SU-DHL-6 (cell line): ENCODE measurements around the gene SDK2.

Experiments
- H2AFZ ChIP-seq: fragments of 200-600 bp; sonication (generic); 2 replicates; pipeline ENCODE4 v1.6.1; 2014; ENCODE audit warnings: low read depth, mild to moderate bottlenecking, moderate library complexity, mixed read lengths, antibody characterized with exemption, low read length; ENCODE audit not compliant: severe bottlenecking
- H3F3A ChIP-seq: fragments of 200-600 bp; shearing (Covaris generic); 2 replicates; pipeline ENCODE4 v1.6.0; 2016; ENCODE audit warnings: antibody characterized with exemption, mild to moderate bottlenecking; ENCODE audit not compliant: insufficient read depth
- H3K27ac ChIP-seq: fragments of 200-600 bp; sonication (generic); 2 replicates; pipeline ENCODE4 v1.5.1; 2016; ENCODE audit warnings: low read depth, mild to moderate bottlenecking, low read length, moderate library complexity, mixed read lengths
- H3K27me3 ChIP-seq: fragments of 200-600 bp; sonication (generic), shearing (Covaris generic); 2 replicates; pipeline ENCODE4 v1.6.0; 2014; ENCODE audit warnings: mild to moderate bottlenecking, low read length
- H3K36me3 ChIP-seq: fragments of 200-600 bp; sonication (generic); 2 replicates; pipeline ENCODE4 v1.6.1; 2014; ENCODE audit warnings: mild to moderate bottlenecking, low read length, mixed read lengths
- H3K4me2 ChIP-seq: fragments of 300-600, 200-600 bp; shearing (Covaris generic), sonication (generic); 2 replicates; pipeline ENCODE4 v1.6.0; 2014; ENCODE audit warnings: low read length, low read depth, mild to moderate bottlenecking; ENCODE audit not compliant: poor library complexity, severe bottlenecking
- H3K4me3 ChIP-seq: fragments of 200-600 bp; sonication (generic); 2 replicates; pipeline ENCODE4 v1.5.1; 2014; ENCODE audit warnings: antibody characterized with exemption, low read length, mild to moderate bottlenecking, mixed read lengths; ENCODE audit not compliant: insufficient read depth, poor library complexity, severe bottlenecking
- H3K79me2 ChIP-seq: fragments of 200-600 bp; sonication (generic); 2 replicates; pipeline ENCODE4 v1.6.1; 2014; ENCODE audit warnings: mild to moderate bottlenecking, low read length, moderate library complexity; ENCODE audit not compliant: insufficient read depth
- H3K9ac ChIP-seq: fragments of 200-600 bp; sonication (generic); 2 replicates; pipeline ENCODE4 v1.7.0; 2014; ENCODE audit warnings: mild to moderate bottlenecking, low read length
- H3K9me2 ChIP-seq: fragments of 200-600 bp; sonication (generic); replicated peaks from 2 replicates; pipeline ENCODE4 v1.6.1; 2014; ENCODE audit warnings: low read length; ENCODE audit not compliant: insufficient read depth
- H3K9me3 ChIP-seq: fragments of 200-600 bp; sonication (generic); 2 replicates; pipeline ENCODE4 v1.6.1; 2014; ENCODE audit warnings: low read length, mixed read lengths; ENCODE audit not compliant: insufficient read depth
- H4K20me1 ChIP-seq: fragments of 200-600 bp; sonication (generic); 2 replicates; pipeline ENCODE4 v1.6.1; 2014; ENCODE audit warnings: low read depth, mild to moderate bottlenecking, antibody characterized with exemption, low read length, moderate library complexity, mixed read lengths
- EZH2phosphoT487 ChIP-seq: fragments of 200-600 bp; sonication (generic), shearing (Covaris generic); conservative IDR thresholded peaks from 2 replicates; pipeline ENCODE4 v1.6.1; 2018; ENCODE audit warnings: mild to moderate bottlenecking, antibody characterized with exemption, low read length, moderate library complexity, mixed read lengths
- TF ChIP-seq, protein P1 (sequence below): fragments of 200-600 bp; sonication (generic); IDR thresholded peaks from one replicate; pipeline ENCODE4 v1.5.1; 2017; ENCODE audit warnings: antibody characterized with exemption, mild to moderate bottlenecking, low read length, moderate library complexity; ENCODE audit not compliant: insufficient read depth, poor library complexity, severe bottlenecking

The SDK2 gene

DNA sequence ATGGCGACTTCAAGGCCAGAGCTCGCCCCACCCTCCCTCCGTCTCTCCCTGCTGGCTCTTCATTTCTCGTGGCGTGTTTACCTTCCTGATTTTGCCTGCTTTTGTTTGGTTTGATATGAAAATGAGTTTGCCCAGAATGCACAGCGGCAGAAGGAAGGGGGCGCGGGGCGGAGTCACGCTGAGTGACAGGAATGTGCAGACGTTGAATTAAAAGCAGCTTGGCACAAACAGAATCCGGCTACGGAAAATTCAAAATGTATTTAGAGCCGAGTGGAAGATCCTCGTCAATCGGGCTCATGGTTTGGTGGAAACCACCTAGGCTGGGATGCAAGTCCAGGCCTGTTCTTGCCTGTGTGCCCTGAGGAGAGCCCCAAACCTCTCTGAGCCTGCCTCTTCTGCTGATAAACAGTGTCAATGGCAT is 102.7 kb downstream of the SDK2 start:
- Histone ChIP-seq H3F3A (no peaks in the 10 kb centered on the region), H3K9me3 (no peaks in the 10 kb centered on the region), H3K79me2 (no peaks in the 10 kb centered on the region), H3K27ac (no peak overlapping the region), H3K4me2 (no peak overlapping the region), H3K36me3 (no peaks in the 10 kb centered on the region), H3K27me3 (no peaks in the 10 kb centered on the region), H3K4me3 (no peak overlapping the region), H2AFZ (no peak overlapping the region), H3K9me2 (no peaks in the 10 kb centered on the region), H3K9ac (no peak overlapping the region), H4K20me1 (no peaks in the 10 kb centered on the region)
- TF ChIP-seq, protein P1, sequence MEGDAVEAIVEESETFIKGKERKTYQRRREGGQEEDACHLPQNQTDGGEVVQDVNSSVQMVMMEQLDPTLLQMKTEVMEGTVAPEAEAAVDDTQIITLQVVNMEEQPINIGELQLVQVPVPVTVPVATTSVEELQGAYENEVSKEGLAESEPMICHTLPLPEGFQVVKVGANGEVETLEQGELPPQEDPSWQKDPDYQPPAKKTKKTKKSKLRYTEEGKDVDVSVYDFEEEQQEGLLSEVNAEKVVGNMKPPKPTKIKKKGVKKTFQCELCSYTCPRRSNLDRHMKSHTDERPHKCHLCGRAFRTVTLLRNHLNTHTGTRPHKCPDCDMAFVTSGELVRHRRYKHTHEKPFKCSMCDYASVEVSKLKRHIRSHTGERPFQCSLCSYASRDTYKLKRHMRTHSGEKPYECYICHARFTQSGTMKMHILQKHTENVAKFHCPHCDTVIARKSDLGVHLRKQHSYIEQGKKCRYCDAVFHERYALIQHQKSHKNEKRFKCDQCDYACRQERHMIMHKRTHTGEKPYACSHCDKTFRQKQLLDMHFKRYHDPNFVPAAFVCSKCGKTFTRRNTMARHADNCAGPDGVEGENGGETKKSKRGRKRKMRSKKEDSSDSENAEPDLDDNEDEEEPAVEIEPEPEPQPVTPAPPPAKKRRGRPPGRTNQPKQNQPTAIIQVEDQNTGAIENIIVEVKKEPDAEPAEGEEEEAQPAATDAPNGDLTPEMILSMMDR, result no peak
- TF ChIP-seq EZH2phosphoT487, result no peak

GRCh38 chr17:73541111-73541510 is 103.1 kb downstream of the SDK2 start:
- no peaks in the 10 kb centered on the region for H3K36me3 ChIP-seq
- H3K4me2 ChIP-seq, result no peak overlapping the region
- H3F3A ChIP-seq, result no peaks in the 10 kb centered on the region
- H2AFZ ChIP-seq, result no peak overlapping the region
- H3K9me2 ChIP-seq, result no peaks in the 10 kb centered on the region
- H3K9ac ChIP-seq, result no peak overlapping the region
- no peak overlapping the region for H3K4me3 ChIP-seq
- no peaks in the 10 kb centered on the region for H3K79me2 ChIP-seq
- TF ChIP-seq EZH2phosphoT487, result no peak
- TF ChIP-seq, protein P1, result no peak
- no peaks in the 10 kb centered on the region for H3K9me3 ChIP-seq
- H3K27ac ChIP-seq, result no peak overlapping the region
- H4K20me1 ChIP-seq, result no peaks in the 10 kb centered on the region
- H3K27me3 ChIP-seq, result no peaks in the 10 kb centered on the region

- TF ChIP-seq EZH2phosphoT487, result no peak
- TF ChIP-seq, protein P1, result no peak
- H3F3A ChIP-seq, result no peaks in the 10 kb centered on the region
- H4K20me1 ChIP-seq, result no peaks in the 10 kb centered on the region
- H3K36me3 ChIP-seq, result no peaks in the 10 kb centered on the region
- H3K9me2 ChIP-seq, result no peaks in the 10 kb centered on the region
- no peaks in the 10 kb centered on the region for H3K9me3 ChIP-seq
- no peak overlapping the region for H3K4me3 ChIP-seq
- no peaks in the 10 kb centered on the region for H3K27me3 ChIP-seq
- H3K4me2 ChIP-seq, result no peak overlapping the region
- H3K9ac ChIP-seq, result no peak overlapping the region
- H3K79me2 ChIP-seq, result no peaks in the 10 kb centered on the region
- no peak overlapping the region for H2AFZ ChIP-seq
- no peak overlapping the region for H3K27ac ChIP-seq
Observed at GRCh38 chr17:73539166-73539565, 105.1 kb downstream of the SDK2 start.

DNA sequence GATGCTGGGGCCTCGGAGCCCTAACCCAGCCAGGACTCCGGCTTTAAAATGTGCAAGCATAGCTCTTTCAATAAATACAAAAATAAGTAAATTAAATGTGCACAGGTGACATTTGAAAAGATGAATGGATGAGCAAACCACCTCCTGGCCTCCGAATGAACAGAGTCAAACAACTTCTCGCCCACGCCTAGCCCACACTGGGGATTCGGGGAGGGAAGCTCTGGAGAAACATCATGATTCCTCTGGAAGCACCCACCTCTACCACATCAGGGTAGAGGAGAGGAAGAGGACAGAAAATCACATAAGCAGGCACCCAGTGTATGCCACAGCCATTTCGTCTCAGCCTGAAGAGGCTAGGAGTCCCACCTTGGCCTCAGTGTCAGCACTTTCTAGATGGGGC is 105.8 kb downstream of the SDK2 start:
- Histone ChIP-seq H3K9ac (no peak overlapping the region), H2AFZ (no peak overlapping the region), H3K9me2 (no peaks in the 10 kb centered on the region), H3K4me3 (no peak overlapping the region), H3K27me3 (no peaks in the 10 kb centered on the region), H3K27ac (no peak overlapping the region), H4K20me1 (no peaks in the 10 kb centered on the region), H3K79me2 (no peaks in the 10 kb centered on the region), H3K9me3 (no peaks in the 10 kb centered on the region), H3K36me3 (no peaks in the 10 kb centered on the region), H3K4me2 (no peak overlapping the region), H3F3A (no peaks in the 10 kb centered on the region)
- TF ChIP-seq, protein P1, result no peak
- TF ChIP-seq EZH2phosphoT487, result no peak
